Endothelial cell (in vitro differentiated cells): ENCODE data around the gene RAPSN. TPM values are rescaled to one million over a fixed set of nuclear protein-coding genes. Genes with fewer than 3 reads are reported as not detected.
A peak's percentile ranks its signal among the peaks of the same experiment; 100 is the strongest.

Experiments used
- DNase-seq: peaks from one replicate; pipeline ENCODE4 v3.0.0; 2021; ENCODE audit warnings: low spot score
- H3K27ac Mint-ChIP-seq: one replicate; pipeline ENCODE4 v1.8.0; 2021; ENCODE audit warnings: mixed read lengths, inconsistent platforms; ENCODE audit not compliant: unreplicated experiment
- H3K27me3 Mint-ChIP-seq: one replicate; pipeline ENCODE4 v1.8.0; 2021; ENCODE audit warnings: mild to moderate bottlenecking, moderate library complexity, mixed read lengths, inconsistent platforms; ENCODE audit not compliant: unreplicated experiment
- H3K36me3 Mint-ChIP-seq: one replicate; pipeline ENCODE4 v1.8.0; 2021; ENCODE audit warnings: mild to moderate bottlenecking, low read depth, mixed read lengths, inconsistent platforms; ENCODE audit not compliant: unreplicated experiment
- H3K4me1 Mint-ChIP-seq: one replicate; pipeline ENCODE4 v1.8.0; 2021; ENCODE audit warnings: mild to moderate bottlenecking, mixed read lengths, inconsistent platforms; ENCODE audit not compliant: unreplicated experiment
- H3K4me3 Mint-ChIP-seq: one replicate; pipeline ENCODE4 v1.8.0; 2021; ENCODE audit warnings: mild to moderate bottlenecking, mixed read lengths, inconsistent platforms; ENCODE audit not compliant: unreplicated experiment
- H3K9me3 Mint-ChIP-seq: one replicate; pipeline ENCODE4 v1.8.0; 2021; ENCODE audit warnings: mixed read lengths, inconsistent platforms; ENCODE audit not compliant: unreplicated experiment
- total RNA-seq: library from RNA; stranded (reverse); fragmentation: NEBNext Ultra II Directional; extraction: Animal tissue kit (Norgen Biotek cat#: 25700); gene quantifications from one replicate; pipeline ENCODE4 v1.2.1, GENCODE V29; 2021; ENCODE audit not compliant: unreplicated experiment
- TF ChIP-seq, protein P1 (sequence below): fragments of 200-600 bp; sonication (generic); IDR thresholded peaks from one replicate; pipeline ENCODE4 v1.5.0; 2021; ENCODE audit warnings: antibody characterized with exemption; ENCODE audit not compliant: unreplicated experiment

Gene RAPSN
- total RNA-seq, 1 donor from 2014 or later = 0.95 TPM

DNA sequence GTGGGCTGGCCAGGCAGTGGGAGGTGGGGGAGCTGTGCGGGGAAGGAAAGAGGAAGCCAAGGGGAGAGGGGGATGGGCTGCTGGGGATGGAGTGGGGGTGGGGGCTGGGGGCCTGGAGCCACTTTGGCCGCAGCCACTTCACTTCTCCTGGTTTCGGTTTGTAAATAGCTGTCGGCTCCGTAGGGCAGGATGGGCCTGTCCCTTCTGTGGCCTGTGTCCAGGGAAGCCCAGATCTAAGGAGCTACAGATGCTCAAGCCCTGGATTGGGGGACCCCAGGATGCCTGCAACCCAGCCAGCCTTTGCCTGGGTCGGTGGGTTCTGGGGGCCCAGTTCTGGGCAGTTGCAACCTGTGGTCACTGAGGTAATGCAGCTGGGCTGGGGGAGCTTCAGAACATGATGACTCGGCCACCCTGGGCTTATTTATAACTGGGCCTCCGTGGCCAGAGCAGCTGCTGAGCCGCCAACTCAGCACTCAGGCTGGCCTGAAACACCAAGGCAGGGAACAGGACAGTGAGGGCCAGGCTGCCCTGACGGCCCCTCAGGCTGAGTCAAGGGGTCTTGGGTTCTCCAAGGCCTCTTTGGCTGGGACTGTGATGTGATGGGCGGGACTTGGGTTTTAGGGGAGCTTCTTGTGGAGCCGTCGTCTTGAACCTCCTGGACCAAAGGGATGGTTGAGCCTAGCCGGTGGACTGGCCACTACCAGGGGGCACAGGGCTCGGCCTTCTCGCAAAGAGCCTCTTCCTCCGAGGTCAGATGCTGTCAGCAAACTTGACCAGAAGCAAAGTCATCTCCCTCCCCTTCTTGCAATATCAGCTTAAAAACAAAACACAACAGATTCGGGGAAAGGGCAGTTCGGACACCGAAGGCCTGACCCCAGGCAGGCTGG, 55.5 kb downstream of the RAPSN start:
- peak overlapping the region; percentile 92 for H3K27ac Mint-ChIP-seq
- DNase-seq = no peak

DNA sequence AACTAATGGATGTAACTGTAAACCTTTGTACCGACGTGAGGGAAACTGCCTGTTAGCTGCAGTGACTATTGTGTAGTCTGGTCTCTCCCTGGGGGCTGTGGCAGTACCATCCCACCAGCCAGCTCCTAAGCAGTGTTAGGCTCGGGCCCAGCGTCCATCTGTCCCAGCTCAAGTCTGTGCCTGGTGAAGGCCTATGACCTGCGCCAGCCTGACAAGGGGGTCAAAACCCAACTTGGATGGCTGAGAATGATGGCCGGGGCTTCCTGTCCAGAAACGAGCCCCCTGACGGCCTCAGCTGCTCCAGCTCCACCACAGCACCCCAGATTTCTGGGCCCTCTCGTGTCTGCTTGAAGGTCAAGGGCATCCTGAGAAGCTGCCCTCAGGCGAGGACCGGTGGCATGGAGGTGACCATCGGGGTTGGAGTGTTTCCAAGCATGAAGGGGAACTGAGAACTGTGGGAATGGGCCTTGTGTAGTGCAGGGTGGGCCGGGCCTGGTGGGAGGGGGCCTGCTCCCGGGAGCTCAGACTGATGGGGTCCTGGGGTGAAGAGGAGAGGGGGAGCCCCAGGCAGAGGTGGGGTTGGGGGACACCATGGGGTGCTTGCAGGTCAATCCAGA, 56.3 kb downstream of the RAPSN start:
- Mint-ChIP-seq H3K36me3 (no peaks in the 10 kb centered on the region), H3K27ac (no peak overlapping the region), H3K4me3 (no peak overlapping the region), H3K4me1 (peaks cover 18% of the 10 kb centered on the region), H3K9me3 (no peaks in the 10 kb centered on the region), H3K27me3 (peaks cover 5% of the 10 kb centered on the region)
- no peak for DNase-seq
- TF ChIP-seq, protein P1, sequence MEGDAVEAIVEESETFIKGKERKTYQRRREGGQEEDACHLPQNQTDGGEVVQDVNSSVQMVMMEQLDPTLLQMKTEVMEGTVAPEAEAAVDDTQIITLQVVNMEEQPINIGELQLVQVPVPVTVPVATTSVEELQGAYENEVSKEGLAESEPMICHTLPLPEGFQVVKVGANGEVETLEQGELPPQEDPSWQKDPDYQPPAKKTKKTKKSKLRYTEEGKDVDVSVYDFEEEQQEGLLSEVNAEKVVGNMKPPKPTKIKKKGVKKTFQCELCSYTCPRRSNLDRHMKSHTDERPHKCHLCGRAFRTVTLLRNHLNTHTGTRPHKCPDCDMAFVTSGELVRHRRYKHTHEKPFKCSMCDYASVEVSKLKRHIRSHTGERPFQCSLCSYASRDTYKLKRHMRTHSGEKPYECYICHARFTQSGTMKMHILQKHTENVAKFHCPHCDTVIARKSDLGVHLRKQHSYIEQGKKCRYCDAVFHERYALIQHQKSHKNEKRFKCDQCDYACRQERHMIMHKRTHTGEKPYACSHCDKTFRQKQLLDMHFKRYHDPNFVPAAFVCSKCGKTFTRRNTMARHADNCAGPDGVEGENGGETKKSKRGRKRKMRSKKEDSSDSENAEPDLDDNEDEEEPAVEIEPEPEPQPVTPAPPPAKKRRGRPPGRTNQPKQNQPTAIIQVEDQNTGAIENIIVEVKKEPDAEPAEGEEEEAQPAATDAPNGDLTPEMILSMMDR = no peak

More for the DNA sequence above, 55.5 kb downstream of the RAPSN start:
- no peaks in the 10 kb centered on the region for H3K9me3 Mint-ChIP-seq
- H3K27me3 Mint-ChIP-seq = peaks cover 5% of the 10 kb centered on the region
- peaks cover 22% of the 10 kb centered on the region for H3K4me1 Mint-ChIP-seq
- H3K36me3 Mint-ChIP-seq = no peaks in the 10 kb centered on the region
- no peak overlapping the region for H3K4me3 Mint-ChIP-seq
- TF ChIP-seq, protein P1 = no peak

DNA sequence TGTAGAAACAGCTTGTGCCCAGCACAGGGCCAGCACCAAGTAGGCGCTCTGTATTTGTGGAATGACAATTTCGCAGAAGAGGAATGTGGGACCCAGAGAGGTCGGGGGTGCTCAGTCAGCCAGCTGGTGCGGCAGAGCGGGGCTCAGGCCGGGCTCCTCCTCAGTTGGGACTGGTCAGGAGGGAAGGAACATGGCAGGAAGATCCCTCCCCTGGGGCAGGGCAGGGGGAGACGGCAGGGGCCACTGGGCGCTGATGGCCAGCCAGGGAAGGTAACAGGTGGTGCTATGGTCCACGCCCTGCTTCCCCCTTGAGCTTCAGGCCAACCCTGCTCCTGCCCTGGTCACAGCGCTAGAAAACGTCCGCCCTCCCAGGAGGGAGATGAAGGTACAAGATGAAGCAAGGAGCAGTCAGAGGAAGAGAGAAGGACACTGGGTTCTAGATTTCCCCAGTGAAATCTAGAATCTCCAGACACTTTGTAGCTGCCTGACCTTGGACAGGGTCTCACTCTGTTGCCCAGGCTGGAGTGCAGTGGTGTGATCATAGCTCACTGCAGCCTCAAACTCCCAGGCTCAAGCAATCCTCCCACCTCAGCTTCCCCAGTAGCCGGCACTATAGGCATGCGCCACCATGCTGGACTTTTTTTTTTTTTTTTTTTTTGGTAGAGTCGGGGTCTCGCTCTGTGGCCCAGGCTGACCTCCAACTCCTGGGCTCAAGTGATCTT, 57.1 kb downstream of the RAPSN start:
- Mint-ChIP-seq H3K9me3 (no peaks in the 10 kb centered on the region), H3K4me3 (no peak overlapping the region), H3K27me3 (peaks cover 5% of the 10 kb centered on the region), H3K4me1 (peaks cover 18% of the 10 kb centered on the region), H3K27ac (no peak overlapping the region), H3K36me3 (no peaks in the 10 kb centered on the region)
- TF ChIP-seq, protein P1 = no peak
- DNase-seq = no peak

DNA sequence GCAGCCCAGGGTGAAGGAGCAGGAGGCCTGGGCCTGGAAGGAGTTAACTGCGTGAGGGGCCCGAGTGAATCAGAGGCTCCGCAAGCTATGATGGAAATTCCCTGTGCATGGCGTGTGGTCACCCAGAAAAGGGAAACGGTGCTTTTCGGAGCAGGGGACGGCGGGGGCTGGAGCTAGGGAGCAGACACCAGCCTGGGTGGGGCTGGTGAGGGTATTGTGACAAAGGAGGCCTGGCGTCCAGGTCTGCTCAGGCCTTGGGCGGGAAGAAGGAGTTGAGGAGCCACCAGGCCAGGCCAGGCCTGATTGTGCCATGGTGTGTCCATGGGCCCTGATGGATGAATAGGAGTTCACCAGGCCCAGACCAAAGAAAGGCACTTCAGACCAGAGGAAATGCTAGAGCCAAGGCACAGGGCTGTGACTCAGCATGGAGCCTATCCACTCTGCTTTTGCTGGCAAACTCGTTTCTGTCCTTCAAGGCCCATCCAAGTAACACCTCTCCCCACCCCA, 57.8 kb downstream of the RAPSN start:
- Mint-ChIP-seq H3K36me3 (no peaks in the 10 kb centered on the region), H3K27ac (no peak overlapping the region), H3K9me3 (no peaks in the 10 kb centered on the region), H3K27me3 (peaks cover 5% of the 10 kb centered on the region), H3K4me1 (peaks cover 18% of the 10 kb centered on the region), H3K4me3 (no peak overlapping the region)
- DNase-seq = no peak
- TF ChIP-seq, protein P1 = no peak
